Esophagus muscularis mucosa (tissue), 4 donors: ENCODE results near the gene RNU7-1. TPM values are rescaled to one million over a fixed set of nuclear protein-coding genes. Genes with fewer than 3 reads are reported as not detected.

Source experiments
- DNase-seq: peaks from one replicate; pipeline ENCODE4 v3.0.0-alpha.2; 2017; ENCODE audit errors: extremely low spot score
- H3K27ac ChIP-seq, 4 donors: fragments of 200-600 bp; sonication (generic); replicated peaks in 1 of 4; 1 replicate in 3 of 4; 2 replicates in 1 of 4; pipeline ENCODE4 v1.5.1; 2016 to 2019; ENCODE audit warnings: mild to moderate bottlenecking in 1 of 4
- H3K27me3 ChIP-seq, 4 donors: fragments of 200-600 bp; sonication (generic); one replicate each; pipeline versions ENCODE4 v1.5.1 to v1.6.0; 2016 to 2019
- H3K36me3 ChIP-seq, 4 donors: fragments of 200-600 bp; sonication (generic); one replicate each; pipeline ENCODE4 v1.5.1; 2016 to 2019
- H3K4me1 ChIP-seq, 4 donors: fragments of 200-600 bp; sonication (generic); one replicate each; pipeline ENCODE4 v1.5.1; 2016 to 2019
- H3K4me3 ChIP-seq, 4 donors: fragments of 200-600 bp; sonication (generic); 1 replicate in 2 of 4; 2 replicates in 2 of 4; pipeline ENCODE4 v1.5.1; 2016 to 2019; ENCODE audit warnings: mild to moderate bottlenecking in 4 of 4, moderate library complexity in 1 of 4
- H3K9me3 ChIP-seq, 4 donors: fragments of 200-600 bp; sonication (generic); 1 replicate in 3 of 4; 2 replicates in 1 of 4; pipeline ENCODE4 v1.5.1; 2016 to 2019
- EP300 ChIP-seq: sonication (generic); formaldehyde crosslinking; IDR thresholded peaks from one replicate; pipeline ENCODE4 v1.6.1; 2017; ENCODE audit warnings: antibody characterized with exemption
- POLR2A ChIP-seq: fragments of 450-650 bp; IDR thresholded peaks from one replicate; pipeline ENCODE4 v1.6.1; 2017; ENCODE audit warnings: antibody characterized with exemption, moderate library complexity, mild to moderate bottlenecking, low read depth
- POLR2AphosphoS5 ChIP-seq, 2 donors: sonication (generic); formaldehyde crosslinking; IDR thresholded peaks; one replicate each; pipeline ENCODE4 v1.6.1; 2017; ENCODE audit warnings: antibody characterized with exemption in 2 of 2
- WGBS: methylation state at CpG from one replicate; pipeline ENCODE4 v1.1.5; 2018; 5-methylcytosine and 5-hydroxymethylcytosine counted together
- intact Hi-C: fragments of 100-400 bp; cut with DNase I; formaldehyde crosslinking; loops from one replicate; pipeline ENCODE4 v1.15.1; 2023
- total RNA-seq, 4 donors: library from RNA; depleted of rRNA; stranded (reverse); fragments of >200 nt; gene quantifications; one replicate each; pipeline versions ENCODE4 v1.1.0 to v1.2.1, GENCODE V29; 2016
- TF ChIP-seq, protein P1 (sequence below), 3 experiments: fragments of 200-600 bp in 2 of 3; fragments of 450-650 bp in 1 of 3; sonication (generic) in 2 of 3; IDR thresholded peaks; one replicate each; pipeline ENCODE4 v1.5.1; 2017 to 2019; ENCODE audit warnings: antibody characterized with exemption in 3 of 3, mild to moderate bottlenecking in 2 of 3, moderate library complexity in 1 of 3

Gene RNU7-1
- total RNA-seq = not detected

DNA sequence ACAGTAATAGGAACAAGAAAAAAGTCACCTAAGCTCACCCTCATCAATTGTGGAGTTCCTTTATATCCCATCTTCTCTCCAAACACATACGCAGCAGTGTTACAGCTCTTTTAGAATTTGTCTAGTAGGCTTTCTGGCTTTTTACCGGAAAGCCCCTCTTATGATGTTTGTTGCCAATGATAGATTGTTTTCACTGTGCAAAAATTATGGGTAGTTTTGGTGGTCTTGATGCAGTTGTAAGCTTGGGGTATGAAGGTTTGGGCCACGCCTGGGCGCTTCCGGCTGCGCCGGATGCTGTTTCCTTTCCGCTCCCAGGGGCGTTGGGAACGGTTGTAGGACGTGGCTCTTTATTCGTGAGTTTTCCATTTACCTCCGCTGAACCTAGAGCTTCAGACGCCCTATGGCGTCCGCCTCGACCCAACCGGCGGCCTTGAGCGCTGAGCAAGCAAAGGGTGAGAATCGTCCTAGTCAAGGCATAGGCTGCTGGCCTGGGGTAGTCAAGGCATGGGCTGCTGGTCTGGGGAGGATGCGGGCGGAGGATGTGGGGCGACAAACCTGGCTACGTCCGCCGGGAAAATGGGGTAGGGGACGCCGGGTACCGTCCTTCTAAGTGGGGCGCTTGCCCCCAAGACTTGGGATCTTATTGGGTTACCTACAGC is at the start of gene RNU7-1, which contains the start of gene C12orf57:
RNU7-1 (plus strand) TSS at position 95 of the 659 bp plus-strand sequence.
C12orf57 (plus strand) TSS at position 301 of the 659 bp plus-strand sequence; CDS start at position 401, 100 bp downstream.
- Histone ChIP-seq H3K36me3 (peaks cover 0 to 49% (median 45%) of the 10 kb centered on the region in 4 donors), H3K9me3 (no peaks in the 10 kb centered on the region), H3K27ac (peak within 1 kb of the TSS; percentile 91 to 97 (median 96)), H3K4me1 (peaks cover 42 to 64% (median 63%) of the 10 kb centered on the region in 4 donors), H3K27me3 (no peaks in the 10 kb centered on the region), H3K4me3 (peak within 1 kb of the TSS; percentile 69 to 77 (median 73))
- DNase-seq = no peak
- no peak for TF ChIP-seq EP300
- TF ChIP-seq POLR2A = peak; percentile 94
- peak; percentile 54 to 97 for TF ChIP-seq POLR2AphosphoS5 (IDR thresholded peaks at IDR 0.05)
- intact Hi-C loops = no loop called here
- WGBS = 0% methylated on average over 16 of the region's 31 CpGs

DNA sequence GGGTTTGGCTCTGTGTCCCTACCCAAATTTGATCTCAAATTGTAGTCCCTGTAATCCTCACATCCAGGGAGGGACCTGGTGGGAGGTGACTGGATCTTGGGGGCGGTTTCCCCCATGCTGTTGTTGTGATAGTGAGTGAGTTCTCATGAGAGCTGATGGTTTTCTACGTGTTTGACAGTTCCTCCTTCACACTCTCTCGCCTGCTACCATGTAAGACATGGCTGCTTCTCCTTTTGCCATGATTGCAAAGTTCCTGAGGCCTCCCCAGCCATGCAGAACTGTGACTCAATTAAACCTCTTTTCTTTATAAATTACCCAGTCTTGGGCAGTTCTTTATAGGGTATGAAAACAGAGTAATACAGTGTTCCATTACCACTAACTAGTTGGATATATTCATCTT is 49.3 kb upstream of the RNU7-1 start:
- Histone ChIP-seq H3K27me3 (no peaks in the 10 kb centered on the region), H3K9me3 (no peaks in the 10 kb centered on the region), H3K27ac (no peak overlapping the region), H3K4me3 (no peak overlapping the region), H3K36me3 (no peaks in the 10 kb centered on the region), H3K4me1 (peaks cover 0 to 22% (median 16%) of the 10 kb centered on the region in 4 donors)
- TF ChIP-seq POLR2AphosphoS5 (IDR thresholded peaks at IDR 0.05) (no peak), EP300 (no peak), POLR2A (no peak)
- TF ChIP-seq, protein P1, sequence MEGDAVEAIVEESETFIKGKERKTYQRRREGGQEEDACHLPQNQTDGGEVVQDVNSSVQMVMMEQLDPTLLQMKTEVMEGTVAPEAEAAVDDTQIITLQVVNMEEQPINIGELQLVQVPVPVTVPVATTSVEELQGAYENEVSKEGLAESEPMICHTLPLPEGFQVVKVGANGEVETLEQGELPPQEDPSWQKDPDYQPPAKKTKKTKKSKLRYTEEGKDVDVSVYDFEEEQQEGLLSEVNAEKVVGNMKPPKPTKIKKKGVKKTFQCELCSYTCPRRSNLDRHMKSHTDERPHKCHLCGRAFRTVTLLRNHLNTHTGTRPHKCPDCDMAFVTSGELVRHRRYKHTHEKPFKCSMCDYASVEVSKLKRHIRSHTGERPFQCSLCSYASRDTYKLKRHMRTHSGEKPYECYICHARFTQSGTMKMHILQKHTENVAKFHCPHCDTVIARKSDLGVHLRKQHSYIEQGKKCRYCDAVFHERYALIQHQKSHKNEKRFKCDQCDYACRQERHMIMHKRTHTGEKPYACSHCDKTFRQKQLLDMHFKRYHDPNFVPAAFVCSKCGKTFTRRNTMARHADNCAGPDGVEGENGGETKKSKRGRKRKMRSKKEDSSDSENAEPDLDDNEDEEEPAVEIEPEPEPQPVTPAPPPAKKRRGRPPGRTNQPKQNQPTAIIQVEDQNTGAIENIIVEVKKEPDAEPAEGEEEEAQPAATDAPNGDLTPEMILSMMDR (IDR thresholded peaks at IDR 0.05) = no peak
- intact Hi-C loops = no loop called here
- WGBS = 74% methylated on average over 3 of the region's 3 CpGs
- DNase-seq = no peak

DNA sequence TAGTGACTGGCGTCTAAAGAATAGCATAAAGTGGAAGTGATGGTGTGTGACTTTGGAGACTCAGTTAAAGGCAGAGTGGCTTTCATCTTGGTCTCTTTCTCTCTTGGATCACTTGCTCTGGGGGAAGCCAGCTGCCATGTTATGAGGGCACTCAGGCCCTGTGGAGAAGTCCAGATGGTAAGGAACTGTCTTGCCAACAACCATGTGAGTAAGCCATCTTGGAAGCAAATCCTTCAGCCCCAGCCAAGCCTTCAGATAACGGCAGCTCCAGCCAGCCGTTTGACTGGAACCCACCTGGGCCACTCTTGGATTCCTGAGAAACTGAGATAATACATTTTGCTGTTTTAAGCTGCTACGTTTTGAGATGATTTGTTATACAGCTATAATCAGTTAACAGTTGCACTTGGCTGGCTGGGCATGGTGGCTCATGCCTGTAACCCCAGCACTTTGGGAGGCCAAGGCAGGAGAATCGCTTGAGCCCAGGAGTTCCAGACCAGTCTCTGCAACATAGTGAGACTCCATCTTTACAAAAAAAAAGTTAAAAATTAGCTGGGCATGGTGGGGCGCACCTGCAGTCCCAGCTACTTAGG is 46.7 kb upstream of the RNU7-1 start:
- H3K36me3 ChIP-seq = no peaks in the 10 kb centered on the region
- no peaks in the 10 kb centered on the region for H3K27me3 ChIP-seq
- intact Hi-C loops = no loop called here
- H3K4me3 ChIP-seq = no peak overlapping the region
- peaks cover 0 to 14% (median 5%) of the 10 kb centered on the region in 4 donors for H3K4me1 ChIP-seq
- no peak for DNase-seq
- H3K27ac ChIP-seq = no peak overlapping the region
- WGBS = 87% methylated on average over 6 of the region's 6 CpGs
- TF ChIP-seq POLR2AphosphoS5 (IDR thresholded peaks at IDR 0.05) (no peak), POLR2A (no peak), EP300 (no peak)
- TF ChIP-seq, protein P1 (IDR thresholded peaks at IDR 0.05) = no peak
- H3K9me3 ChIP-seq = no peaks in the 10 kb centered on the region

DNA sequence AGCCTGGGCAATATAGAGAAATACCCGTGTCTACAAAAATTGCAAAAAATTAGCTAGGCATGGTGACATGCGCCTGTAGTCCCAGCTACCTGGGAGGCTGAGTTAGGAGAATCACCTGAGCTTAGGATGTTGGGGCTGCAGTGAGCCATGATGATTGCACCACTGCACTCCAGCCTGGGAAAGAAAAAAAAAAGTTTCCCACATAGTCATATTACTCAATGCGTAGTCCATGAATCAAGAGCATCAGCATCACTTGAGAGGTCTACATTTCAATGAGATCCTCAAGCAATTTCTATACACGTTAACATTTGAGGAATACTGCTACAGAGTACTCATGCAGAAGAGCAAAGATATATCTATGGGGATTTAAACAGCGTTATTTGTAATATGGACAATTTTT is 44.2 kb upstream of the RNU7-1 start:
- WGBS = 67% methylated on average over 5 of the region's 5 CpGs
- H3K27ac ChIP-seq = no peak overlapping the region
- no peaks in the 10 kb centered on the region for H3K27me3 ChIP-seq
- no peak overlapping the region for H3K4me3 ChIP-seq
- no peaks in the 10 kb centered on the region for H3K36me3 ChIP-seq
- H3K4me1 ChIP-seq = peaks cover 5 to 16% (median 7%) of the 10 kb centered on the region in 4 donors
- DNase-seq = no peak
- intact Hi-C loops = no loop called here
- H3K9me3 ChIP-seq = no peaks in the 10 kb centered on the region
- TF ChIP-seq, protein P1 (IDR thresholded peaks at IDR 0.05) = no peak
- TF ChIP-seq POLR2A (no peak), POLR2AphosphoS5 (IDR thresholded peaks at IDR 0.05) (no peak), EP300 (no peak)

DNA sequence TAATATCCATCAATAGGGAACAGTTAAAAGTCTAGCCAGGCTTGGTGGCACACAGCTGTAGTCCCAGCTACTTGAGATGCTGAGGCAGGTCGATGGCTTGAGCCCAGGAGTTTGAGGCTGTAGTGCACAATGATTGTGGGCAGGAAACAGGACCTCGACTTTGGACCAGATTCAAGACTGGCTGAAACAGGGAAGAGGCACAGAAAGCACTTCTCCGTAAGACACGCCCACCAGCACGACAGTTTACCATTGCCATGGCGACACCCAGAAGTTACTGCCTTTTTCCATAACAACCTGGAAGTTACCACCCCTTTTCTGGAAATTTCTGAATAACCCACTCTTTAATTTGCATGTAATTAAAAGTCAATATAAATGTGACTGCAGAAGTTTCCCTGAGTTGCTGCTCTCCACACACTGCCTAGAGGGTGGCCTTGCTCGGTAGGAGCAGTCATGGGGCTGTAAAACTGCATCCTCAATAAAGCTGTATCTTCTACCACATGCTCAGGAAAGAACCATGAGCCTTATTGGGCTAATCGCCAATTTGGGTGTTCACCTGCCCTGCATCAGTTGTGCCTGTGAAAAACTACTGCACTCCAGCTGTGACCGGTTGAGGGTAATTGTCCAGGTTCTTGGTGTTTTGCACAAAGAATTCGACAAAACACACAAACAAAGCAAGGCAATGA is 43.6 kb upstream of the RNU7-1 start:
- Histone ChIP-seq H3K27me3 (no peaks in the 10 kb centered on the region), H3K4me3 (no peak overlapping the region), H3K9me3 (no peaks in the 10 kb centered on the region), H3K27ac (no peak overlapping the region), H3K36me3 (no peaks in the 10 kb centered on the region), H3K4me1 (peaks cover 7 to 18% (median 10%) of the 10 kb centered on the region in 4 donors)
- TF ChIP-seq, protein P1 (IDR thresholded peaks at IDR 0.05) = no peak
- TF ChIP-seq POLR2A = no peak
- no peak for TF ChIP-seq EP300
- no peak for TF ChIP-seq POLR2AphosphoS5 (IDR thresholded peaks at IDR 0.05)
- intact Hi-C loops = no loop called here
- 61% methylated on average over 10 of the region's 10 CpGs for WGBS
- DNase-seq = no peak
